Activated gamma-delta T cell (primary cell): Measurements from ENCODE around the gene KCNRG.
"Not testable (repeated sequence)": the region's sequence is repeated elsewhere in the genome, so short reads cannot be mapped to it uniquely, and the experiment has no call there.

Experiments
- DNase-seq: peaks from one replicate; lab custom pipeline; 2025; lab: John Stamatoyannopoulos, UW
- total RNA-seq, 2 donors: gene quantifications; one replicate each; lab custom pipeline; 2026; lab: John Stamatoyannopoulos, UW

Gene KCNRG, protein sequence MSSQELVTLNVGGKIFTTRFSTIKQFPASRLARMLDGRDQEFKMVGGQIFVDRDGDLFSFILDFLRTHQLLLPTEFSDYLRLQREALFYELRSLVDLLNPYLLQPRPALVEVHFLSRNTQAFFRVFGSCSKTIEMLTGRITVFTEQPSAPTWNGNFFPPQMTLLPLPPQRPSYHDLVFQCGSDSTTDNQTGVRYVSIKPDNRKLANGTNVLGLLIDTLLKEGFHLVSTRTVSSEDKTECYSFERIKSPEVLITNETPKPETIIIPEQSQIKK
- 0.41 to 0.48 reads per million in 2 donors for total RNA-seq

- DNase-seq, result no peak
Measured at GRCh38 chr13:50015258-50015657, at the start of gene KCNRG. Gene KCNRG, plus strand, starts transcription at chr13:50015444. Its CDS starts 50 bp downstream, at chr13:50015494.

- no peak for DNase-seq
Measured at GRCh38 chr13:49967456-49967855, 47.8 kb upstream of the KCNRG start.

GRCh38 chr13:49972709-49973108, 42.5 kb upstream of the KCNRG start:
- no peak for DNase-seq

DNA sequence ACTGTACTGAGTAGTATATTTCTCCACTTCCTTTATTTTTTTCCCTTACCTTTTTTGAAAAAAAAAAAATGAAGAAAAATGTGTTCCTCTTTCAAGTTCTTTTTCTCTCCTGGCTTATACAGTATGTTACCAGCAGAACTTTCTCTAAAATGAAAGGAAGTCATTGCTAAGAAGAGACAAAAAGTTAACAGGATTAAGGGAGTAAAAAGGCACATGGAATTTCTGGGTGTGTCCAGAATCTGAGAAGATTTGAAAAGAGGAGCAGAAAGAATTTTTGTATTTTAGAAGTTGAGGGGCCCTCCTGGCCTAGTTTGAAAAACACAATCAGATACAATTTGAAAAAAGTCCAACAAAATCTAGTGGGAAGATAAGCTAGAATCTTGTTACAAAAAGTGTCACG, 39.4 kb upstream of the KCNRG start:
- DNase-seq, result no peak

DNA sequence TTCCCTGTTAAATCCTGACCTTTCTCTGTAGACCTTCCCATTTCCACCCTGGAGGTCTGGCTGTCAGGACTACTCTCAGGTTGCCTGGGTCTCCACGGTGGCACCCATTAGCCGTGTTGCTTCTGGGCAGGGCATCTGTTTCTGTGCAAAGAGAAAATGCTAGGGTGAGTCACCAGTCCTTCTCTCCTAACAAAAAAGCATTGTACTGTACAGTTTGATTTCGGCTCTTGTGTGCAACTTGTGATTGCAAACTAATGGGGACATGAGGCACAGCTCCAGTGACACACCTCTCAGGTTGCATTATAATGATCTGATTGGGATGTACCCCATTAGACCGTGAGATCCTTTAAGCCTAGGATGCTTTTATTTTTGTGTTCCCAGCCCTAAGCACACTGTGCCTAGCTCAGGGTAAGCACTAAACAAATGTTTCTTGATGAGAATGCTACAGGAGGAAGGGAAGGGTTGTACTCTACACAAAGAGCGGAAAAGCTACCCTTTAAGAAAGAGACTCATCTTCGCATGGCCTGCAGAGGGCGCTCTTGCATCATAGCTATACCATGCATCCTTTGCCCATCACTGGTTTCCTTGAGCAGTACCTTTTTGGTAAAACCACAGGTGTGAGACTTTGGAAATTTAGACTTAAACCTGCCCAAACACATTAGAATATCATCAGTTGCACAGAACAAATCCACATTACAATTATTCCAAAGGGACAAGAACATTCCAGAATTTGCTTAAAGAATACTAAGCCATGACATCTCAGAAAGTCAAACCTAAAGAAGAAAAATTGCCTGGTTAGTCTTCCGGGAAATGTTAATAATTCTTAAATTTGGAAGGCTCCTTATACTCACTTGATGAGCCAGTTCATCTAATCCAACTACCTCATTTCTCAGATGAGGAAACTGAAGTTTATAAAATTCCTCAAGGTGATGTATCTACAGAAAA, 38.7 kb upstream of the KCNRG start:
- DNase-seq, result no peak

GRCh38 chr13:49977992-49978391, 37.3 kb upstream of the KCNRG start:
- no peak for DNase-seq

- DNase-seq, result no peak
Measured at GRCh38 chr13:49980266-49980665, 35.0 kb upstream of the KCNRG start.

- DNase-seq, result no peak
Measured at GRCh38 chr13:49985129-49985528, 30.1 kb upstream of the KCNRG start.

DNA sequence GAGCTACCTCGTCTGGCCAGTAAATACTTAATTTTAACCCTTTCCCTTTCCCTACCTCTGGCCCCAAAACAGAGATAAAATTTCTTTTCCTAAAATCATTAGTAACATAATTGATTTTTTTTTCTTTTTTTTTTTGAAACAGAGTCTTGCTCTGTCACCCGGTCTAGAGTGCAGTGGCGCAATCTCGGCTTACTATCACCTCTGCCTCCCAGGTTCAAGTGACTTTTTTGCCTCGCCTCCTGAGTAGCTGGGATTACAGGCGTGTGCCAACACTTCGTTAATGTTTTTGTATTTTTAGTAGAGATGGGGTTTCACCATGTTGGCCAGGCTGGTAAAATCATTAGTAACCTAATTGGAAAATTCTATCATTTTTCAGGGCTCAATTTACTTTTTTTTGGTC, 28.8 kb upstream of the KCNRG start:
- DNase-seq, result no peak

- DNase-seq, result not testable (repeated sequence)
Measured at GRCh38 chr13:49990612-49991011, 24.6 kb upstream of the KCNRG start.

GRCh38 chr13:49993111-49993510, 22.1 kb upstream of the KCNRG start:
- DNase-seq, result no peak

- no peak for DNase-seq
Measured at GRCh38 chr13:49993666-49994065, 21.6 kb upstream of the KCNRG start.

DNA sequence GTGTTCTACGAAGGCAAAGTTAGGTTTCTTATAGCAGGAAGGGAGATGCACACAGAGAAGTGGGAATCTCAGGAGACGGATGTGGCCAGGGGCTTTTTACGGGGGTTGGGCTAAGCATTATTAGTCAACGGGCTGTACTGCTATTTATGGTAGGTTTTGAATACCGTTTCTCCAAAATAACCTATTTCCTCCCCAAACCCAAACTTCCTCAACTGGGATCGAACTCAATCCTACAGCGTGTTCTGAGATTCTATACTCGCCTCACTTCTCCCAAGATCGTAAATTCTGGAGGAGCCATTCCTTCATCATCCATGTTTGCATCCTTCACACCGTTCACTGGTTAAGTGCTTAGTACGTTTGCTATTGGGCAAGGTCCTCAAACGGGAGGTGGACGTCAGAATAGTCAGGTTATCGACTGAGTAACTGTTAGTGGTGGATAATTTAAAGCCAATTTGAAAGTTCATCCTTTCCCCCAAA, 19.6 kb upstream of the KCNRG start:
- no peak for DNase-seq

GRCh38 chr13:49996161-49996915, 18.9 kb upstream of the KCNRG start:
- DNase-seq, result peak; percentile 77

DNA sequence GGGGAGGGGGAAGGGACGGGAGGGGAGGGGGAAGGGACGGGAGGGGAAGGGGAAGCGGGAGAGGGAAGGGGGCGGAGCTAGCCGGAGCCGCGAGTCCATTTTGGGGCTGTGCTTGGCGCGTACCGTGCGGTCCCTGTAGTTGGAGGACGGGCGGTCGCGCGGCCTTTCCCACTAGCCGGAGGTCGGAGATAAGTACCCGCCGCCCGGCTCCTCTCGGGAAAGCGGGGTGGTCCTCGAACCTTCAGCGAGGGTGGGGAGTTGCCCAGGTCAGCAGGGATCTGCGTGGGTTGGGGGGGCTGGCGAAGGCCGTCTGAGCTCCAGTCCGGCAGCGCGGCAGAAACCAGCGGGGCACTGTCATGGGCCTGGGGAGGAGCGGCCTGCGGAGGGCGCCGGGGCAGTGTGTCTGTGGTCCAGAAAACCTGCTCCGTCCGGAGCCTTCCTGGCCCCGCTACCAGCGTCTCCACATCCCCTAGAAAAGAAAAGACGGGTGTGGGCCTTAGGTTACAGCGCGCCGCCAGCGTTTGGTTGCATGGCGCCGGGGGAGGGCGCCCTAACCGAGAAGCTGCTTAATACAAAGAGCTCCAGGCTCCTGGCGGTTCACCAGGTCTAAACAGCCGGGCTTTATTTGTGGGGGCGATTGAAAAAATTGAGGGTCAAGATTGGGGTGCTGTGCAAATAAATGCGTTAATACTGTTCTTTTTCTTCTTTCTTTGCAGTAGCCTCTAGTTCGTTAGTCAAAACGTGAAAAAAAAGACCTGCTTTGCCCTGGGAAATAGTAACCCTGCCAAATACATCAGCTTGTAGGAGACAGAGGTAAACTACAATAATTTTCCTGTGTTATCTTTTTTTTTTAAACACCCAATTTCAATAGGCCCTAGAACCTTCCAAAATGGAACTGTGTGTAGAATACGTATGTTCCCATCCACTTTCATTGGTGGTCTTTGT, 18.0 kb upstream of the KCNRG start, which contains the start of gene TRIM13:
Gene TRIM13, plus strand, starts transcription at position 92 of the 945 bp plus-strand sequence. CDS start 14,899 bp downstream, outside the sequence.
- peak; percentile 62 for DNase-seq

GRCh38 chr13:49997955-49998354, 17.3 kb upstream of the KCNRG start:
- no peak for DNase-seq

- DNase-seq, result no peak
Measured at GRCh38 chr13:49998714-49999624, 16.3 kb upstream of the KCNRG start.

- no peak for DNase-seq
Measured at GRCh38 chr13:50001287-50001686, 14.0 kb upstream of the KCNRG start.

- DNase-seq, result no peak
Measured at GRCh38 chr13:50006426-50007135, 8.7 kb upstream of the KCNRG start.
